ENCODE results near the gene KCNJ6.

GRCh38 chr21:37939251-37939650 lies 23.0 kb upstream of the KCNJ6 start:
- TF ChIP-seq CTCF (IDR thresholded peaks at IDR 0.05; ENCODE audit: insufficient read depth, low read depth, low read length) (no peak), EZH2 (IDR thresholded peaks at IDR 0.05; ENCODE audit: insufficient read depth, low read length) (no peak)

All from astrocyte (in vitro differentiated cells and primary cell).